Superior temporal gyrus (tissue), 1 donor: ENCODE measurements around the gene SRGAP1.
"Not testable (repeated sequence)": the region's sequence is repeated elsewhere in the genome, so short reads cannot be mapped to it uniquely, and the experiment has no call there.

Experiments used
- DNase-seq: peaks from one replicate; pipeline ENCODE4 v3.0.0-alpha.2; 2016; ENCODE audit errors: extremely low spot score

Gene SRGAP1

DNA sequence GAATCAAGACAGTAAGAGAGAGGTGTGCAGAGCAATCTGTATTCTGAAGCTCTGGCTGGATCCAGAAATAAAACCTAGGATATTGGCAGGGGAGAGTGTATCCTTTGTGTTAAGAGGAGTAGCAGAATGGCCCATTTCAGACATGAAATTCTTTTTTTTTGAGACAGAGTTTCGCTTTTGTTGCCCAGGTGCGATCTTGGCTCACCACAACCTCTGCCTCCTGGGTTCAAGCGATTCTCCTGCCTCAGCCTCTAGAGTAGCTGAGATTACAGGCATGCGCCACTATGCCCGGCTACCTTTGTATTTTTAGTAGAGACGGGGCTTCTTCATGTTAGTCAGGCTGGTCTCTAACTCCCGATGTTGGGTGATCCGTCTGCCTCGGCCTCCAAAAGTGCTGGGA is 6.1 kb upstream of the SRGAP1 start:
- DNase-seq, result no peak

DNA sequence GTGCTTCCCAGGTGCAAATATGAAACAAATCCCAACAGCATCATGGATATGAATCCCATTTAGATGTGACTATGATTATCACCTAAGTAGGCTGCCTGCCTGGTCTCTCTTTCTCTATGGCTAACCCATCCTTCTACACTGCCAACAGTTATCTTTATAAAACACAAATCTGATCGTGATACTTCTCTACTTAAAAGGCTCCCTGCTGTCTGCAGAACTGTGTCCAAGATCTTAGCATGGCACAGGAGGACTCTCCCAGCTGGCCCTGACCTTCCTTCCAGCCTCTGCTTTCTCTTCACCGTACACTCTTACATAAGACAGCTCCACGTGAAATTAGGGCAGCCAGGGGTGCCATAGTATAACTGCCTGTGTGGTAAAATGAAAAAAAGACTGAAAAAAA is 3.5 kb upstream of the SRGAP1 start:
- no peak for DNase-seq

DNA sequence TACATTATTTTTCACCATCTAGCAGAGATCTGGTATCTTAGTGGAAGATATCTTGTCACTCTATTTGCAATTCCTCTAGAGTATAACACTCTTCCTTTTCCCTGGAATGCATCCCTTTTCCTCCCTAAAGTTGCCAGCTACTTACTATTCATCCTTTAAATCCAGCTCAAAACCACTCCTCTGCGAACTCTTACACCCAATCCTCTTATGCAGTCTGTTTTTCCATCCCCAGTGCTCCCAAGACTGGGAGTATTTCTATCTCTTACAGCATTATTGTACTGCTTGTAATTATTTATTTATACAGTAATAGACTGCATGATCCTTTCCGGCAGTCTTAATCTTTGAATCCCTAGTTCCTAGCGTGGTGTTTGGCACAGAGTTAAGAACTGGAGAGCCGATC is 2.9 kb upstream of the SRGAP1 start:
- peak; percentile 10 for DNase-seq

DNA sequence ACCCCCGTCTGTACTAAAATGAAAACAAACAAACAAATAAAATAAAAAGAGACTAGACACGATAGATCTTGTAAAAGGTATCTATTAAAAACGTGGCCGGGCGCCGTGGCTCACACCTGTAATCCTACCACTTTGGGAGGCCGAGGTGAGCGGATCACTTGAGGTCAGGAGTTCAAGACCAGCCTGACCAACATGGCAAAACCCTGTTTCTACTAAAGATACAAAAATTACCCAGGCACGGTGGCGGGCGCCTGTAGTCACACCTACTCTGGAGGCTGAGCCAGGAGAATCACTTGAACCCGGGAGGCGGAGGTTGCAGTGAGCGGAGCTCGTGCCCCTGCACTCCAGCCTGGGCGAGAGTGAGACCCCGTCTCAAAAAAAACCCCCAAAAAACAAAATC is 1.8 kb upstream of the SRGAP1 start:
- DNase-seq, result peak; percentile 4

DNA sequence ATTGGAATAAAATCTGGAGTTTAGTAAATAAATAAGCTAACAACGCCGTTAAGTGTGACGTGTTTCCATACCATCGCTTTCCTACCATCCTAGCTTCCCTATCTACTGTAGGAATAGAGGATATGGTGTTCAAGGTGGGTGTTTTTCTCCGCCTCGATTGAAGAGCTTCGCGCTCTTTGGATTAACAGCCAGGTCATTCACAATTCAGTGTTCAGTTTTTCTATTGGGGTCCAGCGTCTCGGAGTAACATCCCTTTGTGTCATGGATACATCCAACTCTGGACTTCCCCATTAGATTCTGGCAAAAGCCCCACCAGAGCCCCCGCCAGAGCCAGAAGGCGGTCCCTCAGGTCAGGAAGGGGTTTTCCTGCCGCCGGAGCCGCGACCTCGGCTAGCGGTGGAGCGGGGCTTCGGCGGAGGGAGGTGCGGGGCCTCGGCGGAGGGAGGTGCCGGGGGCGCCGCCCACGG is 1.2 kb upstream of the SRGAP1 start:
- no peak for DNase-seq

DNA sequence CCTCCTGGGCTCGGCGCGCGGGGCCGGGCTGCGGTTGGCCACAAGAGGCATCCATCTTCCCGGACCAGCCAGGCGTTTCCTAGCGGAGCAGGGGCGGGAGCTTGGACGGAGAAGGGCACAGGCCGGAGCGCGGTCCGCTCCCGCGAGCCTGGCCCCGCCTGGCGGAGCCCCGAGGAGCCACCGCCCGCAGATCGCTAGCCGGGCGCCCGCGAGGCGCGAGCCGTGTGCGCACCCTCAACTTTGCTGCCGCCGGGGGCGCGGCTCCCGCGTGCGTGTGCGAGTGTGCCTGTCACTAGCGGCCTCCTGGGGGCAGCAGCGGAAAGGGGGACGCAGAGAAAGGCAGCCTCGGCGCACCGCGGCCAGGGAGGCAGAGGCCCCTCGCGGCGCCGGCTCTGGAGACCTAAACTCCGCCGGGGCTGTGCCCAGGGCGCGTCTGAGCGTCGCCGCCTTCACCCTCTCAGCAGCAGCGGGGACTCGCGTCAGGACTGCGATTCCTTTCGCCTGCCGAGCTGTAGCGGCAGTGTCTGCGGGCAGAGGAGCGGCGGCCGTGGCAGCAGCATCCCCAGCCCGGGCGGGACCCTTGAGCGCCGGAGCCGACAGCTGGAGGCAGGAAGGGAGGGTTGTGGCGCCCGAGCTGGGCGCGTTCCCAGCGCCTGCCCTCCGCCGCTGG is 644 bp upstream of the SRGAP1 start:
- DNase-seq, result peak; percentile 93

DNA sequence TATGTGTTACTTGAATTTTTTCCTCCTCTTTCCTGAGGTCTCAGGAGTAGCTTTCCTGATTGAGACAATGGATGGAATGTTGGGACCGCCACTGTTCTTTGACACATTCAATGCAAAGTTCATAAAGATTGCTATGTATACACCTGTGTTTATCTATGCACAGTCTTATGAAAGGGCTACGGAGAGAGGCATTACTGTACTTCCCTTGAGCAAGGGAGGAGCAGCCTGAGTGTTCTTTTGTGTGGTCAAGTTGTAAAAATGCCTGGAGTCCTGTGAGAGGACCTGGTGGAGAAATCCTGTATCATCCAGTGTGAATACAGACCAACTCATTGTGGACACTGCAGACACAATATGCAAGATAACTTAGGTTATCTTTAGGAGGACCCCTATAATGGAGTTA is 1.2 kb downstream of the SRGAP1 start:
- peak; percentile 51 for DNase-seq

DNA sequence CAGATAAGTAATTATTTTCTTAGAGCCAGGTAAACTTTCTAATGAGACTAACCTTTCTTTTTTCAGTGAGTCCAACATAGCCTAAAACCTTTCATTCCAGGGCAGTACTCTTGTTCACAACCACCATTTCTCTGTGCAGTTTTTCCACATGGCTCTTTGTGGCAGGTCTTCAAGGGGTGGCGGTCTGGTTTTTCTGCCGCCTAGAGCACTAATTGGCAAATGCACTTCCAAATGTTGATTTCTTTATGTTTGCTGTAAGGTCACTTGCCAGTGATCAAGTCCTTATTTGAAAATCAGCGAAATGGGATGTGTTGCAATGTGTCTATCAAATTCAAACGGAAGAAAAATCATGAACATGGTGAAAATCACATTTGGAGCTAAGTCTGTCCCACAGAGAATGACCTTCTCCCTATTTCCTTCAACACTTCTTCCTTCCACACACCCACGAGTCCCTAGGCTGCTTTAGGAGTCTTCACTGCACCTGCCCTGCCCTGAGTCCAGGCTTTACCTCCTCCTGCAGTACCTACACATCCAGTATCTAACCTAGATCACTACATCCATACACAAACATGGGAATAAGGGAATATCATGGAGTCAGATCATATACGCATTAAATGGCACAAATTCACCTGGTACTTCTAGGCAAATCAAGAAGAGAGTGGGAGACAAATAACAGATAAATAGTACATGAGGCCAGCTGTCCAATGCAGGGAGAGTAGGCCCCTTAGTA is 1.9 kb downstream of the SRGAP1 start:
- DNase-seq, result peak; percentile 27

DNA sequence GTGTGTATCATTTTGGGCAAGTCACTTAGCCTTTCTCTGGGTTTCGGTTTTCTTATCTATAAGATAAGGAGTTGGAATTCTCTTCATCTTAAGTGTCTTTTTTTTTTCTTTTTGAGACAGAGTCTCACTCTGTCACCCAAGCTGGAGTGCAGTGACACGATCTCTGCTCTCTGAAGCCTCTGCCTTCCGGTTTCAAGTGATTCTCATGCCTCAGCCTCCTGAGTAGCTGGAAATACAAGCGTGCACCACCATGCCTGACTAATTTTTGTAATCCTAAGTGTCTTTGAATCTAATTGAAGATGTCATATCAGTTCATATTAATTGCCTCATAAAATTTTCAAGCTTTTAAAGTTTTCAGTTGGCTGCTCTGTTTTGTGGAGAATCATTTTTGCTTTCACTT is 4.0 kb downstream of the SRGAP1 start:
- DNase-seq, result no peak

DNA sequence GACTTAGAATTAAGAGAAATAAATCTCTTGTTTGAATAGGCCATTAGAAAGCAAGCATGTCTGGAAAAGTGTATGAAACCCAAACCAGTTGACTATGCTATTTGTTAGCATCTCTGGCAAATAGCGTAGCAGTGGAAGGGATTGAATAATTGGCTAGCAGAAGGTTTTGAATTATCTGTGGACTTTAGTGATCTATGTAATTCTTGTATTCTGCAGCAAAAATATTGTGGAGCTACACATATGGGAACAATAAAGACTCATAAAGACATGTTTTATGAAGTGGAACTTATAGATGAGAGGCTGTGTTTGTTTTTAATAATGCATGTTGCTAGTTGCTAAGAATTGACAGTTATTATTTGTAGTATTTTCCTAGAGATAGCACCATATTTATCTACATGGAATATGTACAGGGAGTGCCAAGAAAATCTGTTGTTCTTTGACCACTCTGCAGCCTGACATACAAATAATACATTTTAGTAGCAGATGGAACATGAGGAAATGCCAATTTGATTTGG is 4.7 kb downstream of the SRGAP1 start:
- no peak for DNase-seq

DNA sequence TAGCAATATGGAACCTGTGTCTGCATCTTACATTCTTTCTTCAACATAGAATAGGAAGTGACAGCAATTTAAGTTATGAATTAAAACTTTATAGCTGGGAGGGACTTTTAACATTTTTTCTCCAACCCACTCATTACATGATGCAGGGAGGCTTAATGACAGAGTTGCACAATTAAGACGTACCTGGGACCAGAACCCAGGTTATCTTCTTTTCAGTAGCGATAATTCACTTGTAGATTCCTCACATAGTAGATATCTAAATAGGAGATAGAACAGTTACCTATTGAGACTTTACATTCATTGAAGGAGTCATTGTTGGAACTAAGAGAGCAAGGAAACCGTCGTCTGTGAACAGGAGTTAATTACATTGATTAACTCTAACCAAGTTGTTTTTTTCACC is 5.1 kb downstream of the SRGAP1 start:
- no peak for DNase-seq

DNA sequence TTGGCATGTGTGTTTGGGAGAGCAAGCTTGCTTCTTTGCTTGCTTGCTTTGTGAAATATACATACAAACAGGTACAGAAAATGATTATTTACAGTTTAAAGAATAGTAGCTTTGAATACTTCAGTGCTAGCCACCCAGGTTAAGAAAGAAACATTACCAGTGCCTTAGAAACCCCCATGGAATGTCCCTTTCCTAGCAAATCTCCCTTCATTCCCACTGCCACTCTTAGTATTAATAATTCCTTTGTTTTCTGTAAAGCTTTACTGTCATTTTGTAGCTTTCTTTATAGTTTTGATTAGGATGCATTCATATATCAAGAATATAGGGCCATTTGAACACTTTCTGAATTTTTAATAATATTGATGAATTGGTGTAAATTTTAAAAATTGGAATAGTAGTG is 9.5 kb downstream of the SRGAP1 start:
- no peak for DNase-seq

DNA sequence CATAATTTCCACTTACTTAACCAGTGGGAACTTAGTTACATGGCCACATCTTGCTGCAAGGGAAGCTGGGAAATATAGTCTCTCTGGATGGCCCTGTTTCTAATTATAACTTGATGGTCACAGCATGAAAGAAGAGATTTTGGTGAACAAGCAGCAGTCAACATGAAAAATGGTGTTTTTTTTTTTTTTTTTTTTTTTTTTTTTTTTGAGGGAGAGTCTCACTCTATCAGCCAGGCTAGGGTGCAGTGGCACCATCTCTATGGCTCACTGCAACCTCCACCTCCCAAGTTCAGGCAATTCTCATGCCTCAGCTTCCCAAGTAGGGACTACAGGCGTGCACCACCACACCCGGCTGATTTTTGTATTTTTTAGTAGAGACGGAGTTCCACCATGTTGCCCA is 10.8 kb downstream of the SRGAP1 start:
- no peak for DNase-seq

DNA sequence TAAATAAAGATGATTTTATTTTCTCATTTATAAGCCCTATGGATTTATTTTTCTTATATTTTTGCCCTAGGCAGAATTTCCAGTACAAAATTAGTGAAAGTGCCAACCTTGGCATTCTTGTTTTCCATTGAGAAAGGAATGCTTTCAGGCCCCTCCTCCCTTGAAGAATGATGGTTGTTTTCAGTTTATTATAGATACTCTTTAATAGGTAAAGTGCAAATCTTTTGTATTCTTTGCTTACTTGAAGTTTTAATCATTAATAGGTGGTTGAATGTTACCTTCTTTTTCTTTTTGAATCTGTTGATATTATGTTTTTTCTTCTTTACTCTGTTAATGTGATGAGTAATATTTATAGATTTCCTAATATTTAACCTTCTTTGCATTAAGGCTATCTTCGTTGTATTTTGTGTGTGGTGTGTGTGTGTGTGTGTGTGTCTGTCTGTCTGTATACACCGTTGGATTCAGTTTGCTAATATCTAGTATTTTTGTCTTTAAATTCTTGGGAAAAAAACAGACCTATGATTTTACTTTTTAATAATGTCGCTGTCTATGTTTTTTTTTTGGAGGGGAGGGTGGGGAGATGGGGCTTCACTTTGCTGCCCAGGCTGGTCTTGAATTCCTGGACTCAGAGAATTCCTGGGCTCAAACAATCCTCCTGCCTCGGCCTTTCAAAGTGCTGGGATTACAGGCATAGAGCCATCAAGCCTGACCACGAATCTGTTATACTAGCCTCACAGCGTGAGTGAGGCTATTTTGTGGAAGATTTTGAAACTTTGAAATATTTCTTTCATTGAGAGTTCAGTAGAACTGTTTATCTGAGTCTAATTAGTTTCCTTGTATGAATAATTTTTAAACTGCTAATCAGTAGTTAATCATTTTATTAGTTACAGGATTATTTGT is 13.5 kb downstream of the SRGAP1 start:
- no peak for DNase-seq

DNA sequence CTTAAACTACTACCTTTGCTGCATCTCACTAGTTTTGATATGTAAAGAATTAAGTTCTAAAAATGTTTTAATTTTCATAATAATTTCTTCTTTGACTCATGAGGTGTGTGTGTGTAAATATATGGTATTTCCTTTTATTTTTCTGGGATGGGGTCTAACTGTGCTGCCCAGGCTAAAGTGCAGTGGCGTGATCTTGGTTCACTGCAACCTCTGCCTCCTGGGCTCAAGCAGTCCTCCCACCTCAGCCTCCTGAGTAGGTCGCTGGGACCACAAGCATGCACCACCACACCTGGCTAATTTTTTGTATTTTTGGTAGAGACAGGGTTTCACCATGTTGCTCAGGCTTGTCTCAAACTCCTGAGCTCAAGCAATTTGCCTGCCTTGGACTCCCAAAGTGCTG is 15.4 kb downstream of the SRGAP1 start:
- DNase-seq, result not testable (repeated sequence)

DNA sequence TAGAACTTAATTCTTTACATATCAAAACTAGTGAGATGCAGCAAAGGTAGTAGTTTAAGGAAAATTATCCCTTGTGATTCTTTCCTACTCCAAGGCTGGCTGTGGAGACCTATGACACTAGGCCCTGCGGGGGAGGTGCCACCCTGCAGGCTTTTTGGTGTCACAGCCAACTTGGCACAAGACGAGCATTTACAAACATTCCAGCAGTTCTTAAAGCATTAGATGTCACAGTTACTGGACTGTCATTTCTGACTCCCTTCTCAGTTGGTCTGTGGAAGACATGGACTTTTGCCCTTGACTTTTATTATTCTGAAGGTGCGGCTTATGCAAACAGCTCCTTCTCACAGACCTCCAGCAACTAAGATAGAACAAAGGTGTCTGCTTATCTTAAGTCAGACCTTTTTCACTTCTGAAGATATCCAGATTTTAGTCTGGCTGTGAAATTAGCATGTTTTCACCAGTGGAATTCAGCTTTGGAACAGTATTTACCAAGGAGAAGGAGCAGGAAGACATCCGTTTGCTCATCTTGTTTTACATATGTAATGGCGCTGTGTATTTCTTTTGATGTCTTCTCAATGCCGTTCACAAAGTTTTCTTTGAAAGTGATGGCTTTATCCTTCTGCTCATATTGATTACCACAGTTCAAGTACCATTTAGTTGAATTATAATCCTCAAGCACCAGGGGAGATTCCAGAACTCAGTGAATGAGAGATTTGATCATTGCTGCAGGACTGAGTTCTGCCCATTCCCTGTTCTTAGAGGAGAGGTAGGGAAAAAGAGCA is 17.9 kb downstream of the SRGAP1 start:
- no peak for DNase-seq

DNA sequence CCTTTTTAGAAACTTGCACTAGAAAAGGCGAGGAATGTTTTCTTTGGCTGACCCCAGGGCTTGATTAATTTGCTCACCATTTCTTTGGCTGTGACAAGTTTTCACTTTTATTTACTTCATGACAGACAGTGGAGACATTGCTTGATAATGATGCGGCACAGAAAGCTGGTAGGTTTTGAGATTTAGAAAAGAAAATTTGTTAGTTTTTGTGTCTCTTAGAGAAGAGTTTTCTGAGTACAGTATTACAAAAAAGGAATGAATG is 18.4 kb downstream of the SRGAP1 start:
- DNase-seq, result no peak

DNA sequence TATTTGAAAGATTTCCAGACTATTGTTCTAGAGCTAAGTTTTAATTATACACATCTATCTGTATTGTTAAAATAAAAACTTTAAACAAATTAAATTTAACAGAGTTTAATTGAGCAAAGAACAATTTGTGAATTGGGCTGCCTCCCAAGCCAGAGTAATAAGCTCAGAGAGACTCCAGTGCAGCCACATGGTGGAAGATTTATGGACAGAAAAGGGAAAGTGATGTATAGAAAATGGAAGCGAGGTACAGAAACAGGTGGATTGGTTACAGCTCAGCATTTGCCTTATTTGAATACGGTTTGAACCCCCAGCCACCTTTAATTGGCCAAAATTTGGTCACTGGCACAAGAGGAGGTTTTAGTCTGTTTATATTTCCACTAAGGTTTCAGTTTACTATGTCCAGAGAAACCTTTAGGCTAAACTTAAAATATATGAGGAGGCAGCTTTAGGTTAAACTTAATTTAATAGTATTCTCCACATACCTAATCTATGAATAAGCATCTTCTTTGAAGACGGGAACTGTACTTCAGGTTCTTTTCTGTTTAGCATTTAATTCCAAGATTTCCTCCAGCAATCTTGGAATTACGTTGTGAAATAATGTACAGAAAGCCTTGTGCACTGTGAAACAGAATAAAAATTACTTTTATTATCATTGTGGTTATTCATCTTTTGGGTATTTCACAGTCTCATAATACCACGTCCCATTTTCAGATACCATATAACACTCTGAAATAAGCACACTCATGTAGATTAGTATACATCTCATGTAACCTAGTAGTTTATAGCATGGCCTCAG is 19.4 kb downstream of the SRGAP1 start:
- DNase-seq, result no peak

DNA sequence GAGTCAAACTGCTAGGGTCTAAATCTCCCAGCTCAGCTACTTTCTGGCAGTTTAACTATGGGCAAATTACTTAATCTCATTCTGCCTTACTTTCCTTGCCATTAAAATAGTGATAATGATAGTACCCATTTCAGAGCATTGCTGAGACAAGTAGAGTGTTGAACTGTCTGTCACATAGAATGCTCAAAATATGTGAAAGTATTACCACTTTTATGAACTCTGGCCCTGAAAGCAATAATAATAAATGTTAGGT is 19.9 kb downstream of the SRGAP1 start:
- DNase-seq, result no peak

DNA sequence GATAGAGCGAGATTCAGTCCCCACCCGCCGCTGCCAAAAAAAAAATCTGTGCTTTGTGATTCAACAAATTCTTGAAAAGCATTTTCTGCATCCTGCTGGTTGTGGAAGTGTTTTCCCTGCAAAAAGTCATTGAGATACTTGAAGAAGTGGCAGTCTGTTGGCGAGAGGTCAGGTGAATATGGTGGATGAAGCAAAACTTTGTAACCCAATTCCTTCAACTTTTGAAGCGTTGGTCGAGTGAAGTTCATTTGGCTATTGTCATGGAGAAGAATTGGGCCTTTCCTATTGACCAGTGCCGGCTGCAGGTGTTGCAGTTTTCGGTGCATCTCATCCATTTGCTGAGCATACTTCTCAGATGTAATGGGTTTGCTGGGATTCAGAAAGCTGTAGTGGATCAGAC is 20.9 kb downstream of the SRGAP1 start:
- DNase-seq, result no peak

DNA sequence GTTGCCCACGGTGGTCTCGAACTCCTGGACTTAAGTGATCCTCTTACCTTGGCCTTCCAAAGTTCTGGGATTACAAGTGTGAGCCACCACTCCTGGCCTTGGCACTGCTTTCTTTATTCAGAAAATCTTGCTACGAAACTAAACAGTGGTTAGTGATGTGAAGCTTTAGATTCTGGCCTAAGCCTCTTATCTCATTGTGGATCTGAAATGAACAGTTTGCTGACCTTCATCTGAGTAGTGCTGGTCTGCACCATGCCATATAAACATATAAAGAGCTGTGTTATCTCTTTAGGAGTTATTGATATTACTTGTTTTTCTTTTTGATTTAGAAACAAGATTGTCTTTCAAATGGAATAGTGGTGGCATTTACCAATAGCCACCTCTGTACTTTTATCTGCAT is 22.6 kb downstream of the SRGAP1 start:
- DNase-seq, result no peak
